Measurements from ENCODE around the gene HTR3B. TPM values are rescaled to one million over a fixed set of nuclear protein-coding genes. Genes with fewer than 3 reads are reported as not detected.

Gene HTR3B
- total and polyA plus RNA-seq, 10 of the 15 experiments (the other 5 are each of a cell fraction or from before 2014, with no cell fraction given), result not detected

- TF ChIP-seq SKIL (IDR thresholded peaks at IDR 0.05; ENCODE audit: low read depth, poor library complexity, severe bottlenecking) (no peak), RBBP5 (conservative IDR thresholded peaks at IDR 0.05) (no peak), RELA (IDR thresholded peaks at IDR 0.05; ENCODE audit: borderline replicate concordance, partially characterized antibody) (no peak)
Measured at GRCh38 chr11:113992459-113993110, 88.0 kb downstream of the HTR3B start (continued).

- in situ Hi-C loops (cut with MboI), result loop anchor here (5.0 kb wide), 1 partner anchor 268 kb away; no protein-coding TSS in a partner anchor
- POLR2A ChIA-PET, result no interaction called here
- RAD21 ChIA-PET (ENCODE audit: unreplicated experiment), result interaction anchor here (1.1 to 3.7 kb wide), 2 partner anchors 266 to 268 kb away, joined by 6 to 16 read pairs; no protein-coding TSS in a partner anchor
Measured at GRCh38 chr11:113994077-113994954, 89.7 kb downstream of the HTR3B start.

More at GRCh38 chr11:113994077-113994954, 89.7 kb downstream of the HTR3B start:
- H3K4me2 ChIP-seq (ENCODE audit: control insufficient read depth, insufficient read depth), result no peak overlapping the region
- no peaks in the 10 kb centered on the region for H4K20me1 ChIP-seq (ENCODE audit: control insufficient read depth, insufficient read depth)
- no peaks in the 10 kb centered on the region for H3K9me3 ChIP-seq (replicated peaks; ENCODE audit: control insufficient read depth, insufficient read depth, low read length)
- no peaks in the 10 kb centered on the region for H3K4me1 ChIP-seq (ENCODE audit: control insufficient read depth, insufficient read depth, low read length)
- no peaks in the 10 kb centered on the region for H3K36me3 ChIP-seq (ENCODE audit: control insufficient read depth in 2 of 2, insufficient read depth in 2 of 2, low read length in 1 of 2)
- H2AFZ ChIP-seq (ENCODE audit: control insufficient read depth, low read depth, low read length), result no peak overlapping the region
- peak; percentile 53; the same call in 2 of the 3 replicates for ATAC-seq
- 0% methylated on average over 6 of the region's 6 CpGs for WGBS (ENCODE audit: insufficient coverage, insufficient replicate concordance, low lambda C conversion rate, missing lambda C conversion rate)
- ChIA-PET SMC1A (ENCODE audit: uncharacterized antibody, unreplicated experiment) (interaction anchor here (1.8 kb wide), 1 partner anchor 267 kb away, joined by 7 read pairs; no protein-coding TSS in a partner anchor), CTCF (interaction anchor here (0.8 to 7.4 kb wide), 7 partner anchors 22 to 577 kb away, joined by 3 to 83 read pairs (median 3); no protein-coding TSS in a partner anchor)
- H3K79me2 ChIP-seq (ENCODE audit: control insufficient read depth, insufficient read depth, low read length), result no peaks in the 10 kb centered on the region
- H3K4me3 ChIP-seq, result no peak overlapping the region
- no peaks in the 10 kb centered on the region; a peak in 1 of 4 replicates for H3K27me3 ChIP-seq (replicated peaks in 1 of 2; ENCODE audit: control insufficient read depth in 2 of 2, insufficient read depth in 2 of 2, low read length in 1 of 2)
- TF ChIP-seq PAX5 (IDR thresholded peaks at IDR 0.05; ENCODE audit: borderline replicate concordance, low read depth, low read length), result no peak
- no peak for TF ChIP-seq IRF3 (IDR thresholded peaks at IDR 0.05)
- TF ChIP-seq RAD21 (IDR thresholded peaks at IDR 0.05; ENCODE audit: insufficient read depth, low read depth, low read length), result peak; percentile 65
- TF ChIP-seq CTCF (IDR thresholded peaks at IDR 0.05 in 2 of 3, conservative IDR thresholded peaks at IDR 0.05 in 1 of 3; ENCODE audit: control insufficient read depth in 2 of 3, extremely low read depth in 1 of 3, insufficient read depth in 1 of 3, low read depth in 3 of 3, low read length in 3 of 3), result peak; percentile 54 to 61 (median 55)
- TF ChIP-seq SMC3 (IDR thresholded peaks at IDR 0.05; ENCODE audit: borderline replicate concordance, low read length), result peak; percentile 55; the same call in 1 of the 2 replicates
- intact Hi-C loops (cut with micrococcal nuclease; ENCODE audit: unreplicated experiment), result loop anchor here (1.0 kb wide), 1 partner anchor 267 kb away; no protein-coding TSS in a partner anchor
- FAIRE-seq, result no peak
- no TSS peak for BruUV-seq (replicated peaks)
- no peak overlapping the region for H3K9ac ChIP-seq (ENCODE audit: control insufficient read depth, insufficient read depth, low read length)
- no peak overlapping the region for H3K27ac ChIP-seq (ENCODE audit: control insufficient read depth, insufficient read depth)
- no peak for DNase-seq (ENCODE audit: low read depth, low spot score)

Data from GM12878 (cell line).